GM19328 (cell line): Measurements from ENCODE around the gene PEAK3.

Experiments
- ATAC-seq: cut with Tn5 transposase; IDR thresholded peaks from one replicate; pipeline ENCODE4 v1.9.1; 2021; ENCODE audit warnings: mild to moderate bottlenecking, moderate library complexity; ENCODE audit not compliant: unreplicated experiment

PEAK3 gene

DNA sequence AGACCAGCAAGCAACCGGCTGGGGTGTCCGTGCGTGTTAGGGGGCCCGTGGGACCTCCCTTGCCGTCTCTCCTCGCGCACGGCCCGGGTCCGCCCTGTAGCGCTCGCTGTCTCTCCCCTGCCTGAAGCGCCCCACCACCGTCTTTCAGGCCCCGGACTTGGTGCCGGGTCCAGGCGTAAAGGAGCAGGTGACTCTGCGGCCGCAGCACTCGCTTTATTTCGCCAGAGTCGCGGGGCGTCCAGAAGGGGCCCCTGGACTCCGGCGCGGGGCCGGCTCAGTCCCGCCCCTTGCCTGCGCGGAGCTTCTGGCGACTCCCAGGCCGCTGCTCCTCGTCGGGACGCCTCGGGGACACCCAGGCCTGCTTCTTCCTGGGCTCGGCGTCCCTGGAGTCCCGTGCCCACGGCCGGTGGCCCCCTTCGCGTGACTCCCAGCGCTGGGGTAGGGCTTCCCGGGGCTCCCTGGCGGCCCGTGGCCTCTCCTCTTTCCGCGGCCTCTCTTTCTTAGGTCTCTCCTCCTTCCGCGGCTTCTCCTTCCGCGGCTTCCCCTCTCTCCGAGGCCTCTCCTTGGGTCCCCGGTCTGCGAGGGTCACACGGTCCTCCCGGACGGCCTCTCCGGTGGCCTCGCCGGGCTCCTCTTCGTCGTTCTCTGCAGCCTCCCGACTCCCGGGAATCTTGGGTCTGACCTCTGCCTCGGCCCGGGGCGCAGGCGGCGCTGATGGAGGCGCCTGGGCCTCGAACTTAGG lies 29.7 kb downstream of the PEAK3 start:
- no peak for ATAC-seq

DNA sequence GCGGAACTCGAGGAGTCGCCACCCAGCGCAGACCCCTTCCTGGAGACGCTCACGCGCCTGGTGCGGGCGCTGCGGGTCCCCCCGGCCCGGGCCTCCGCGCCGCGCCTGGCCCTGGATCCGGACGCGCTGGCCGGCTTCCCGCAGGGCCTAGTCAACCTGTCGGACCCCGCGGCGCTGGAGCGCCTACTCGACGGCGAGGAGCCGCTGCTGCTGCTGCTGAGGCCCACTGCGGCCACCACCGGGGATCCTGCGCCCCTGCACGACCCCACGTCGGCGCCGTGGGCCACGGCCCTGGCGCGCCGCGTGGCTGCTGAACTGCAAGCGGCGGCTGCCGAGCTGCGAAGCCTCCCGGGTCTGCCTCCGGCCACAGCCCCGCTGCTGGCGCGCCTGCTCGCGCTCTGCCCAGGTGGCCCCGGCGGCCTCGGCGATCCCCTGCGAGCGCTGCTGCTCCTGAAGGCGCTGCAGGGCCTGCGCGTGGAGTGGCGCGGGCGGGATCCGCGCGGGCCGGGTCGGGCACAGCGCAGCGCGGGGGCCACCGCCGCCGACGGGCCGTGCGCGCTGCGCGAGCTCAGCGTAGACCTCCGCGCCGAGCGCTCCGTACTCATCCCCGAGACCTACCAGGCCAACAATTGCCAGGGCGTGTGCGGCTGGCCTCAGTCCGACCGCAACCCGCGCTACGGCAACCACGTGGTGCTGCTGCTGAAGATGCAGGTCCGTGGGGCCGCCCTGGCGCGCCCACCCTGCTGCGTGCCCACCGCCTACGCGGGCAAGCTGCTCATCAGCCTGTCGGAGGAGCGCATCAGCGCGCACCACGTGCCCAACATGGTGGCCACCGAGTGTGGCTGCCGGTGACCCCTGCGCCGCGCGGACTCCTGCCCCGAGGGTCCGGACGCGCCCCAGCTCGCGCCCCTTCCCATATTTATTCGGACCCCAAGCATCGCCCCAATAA lies 30.6 kb downstream of the PEAK3 start:
- no peak for ATAC-seq

- no peak for ATAC-seq
These were observed 31.2 kb downstream of the PEAK3 start for GRCh38 chr19:2250766-2251105.

DNA sequence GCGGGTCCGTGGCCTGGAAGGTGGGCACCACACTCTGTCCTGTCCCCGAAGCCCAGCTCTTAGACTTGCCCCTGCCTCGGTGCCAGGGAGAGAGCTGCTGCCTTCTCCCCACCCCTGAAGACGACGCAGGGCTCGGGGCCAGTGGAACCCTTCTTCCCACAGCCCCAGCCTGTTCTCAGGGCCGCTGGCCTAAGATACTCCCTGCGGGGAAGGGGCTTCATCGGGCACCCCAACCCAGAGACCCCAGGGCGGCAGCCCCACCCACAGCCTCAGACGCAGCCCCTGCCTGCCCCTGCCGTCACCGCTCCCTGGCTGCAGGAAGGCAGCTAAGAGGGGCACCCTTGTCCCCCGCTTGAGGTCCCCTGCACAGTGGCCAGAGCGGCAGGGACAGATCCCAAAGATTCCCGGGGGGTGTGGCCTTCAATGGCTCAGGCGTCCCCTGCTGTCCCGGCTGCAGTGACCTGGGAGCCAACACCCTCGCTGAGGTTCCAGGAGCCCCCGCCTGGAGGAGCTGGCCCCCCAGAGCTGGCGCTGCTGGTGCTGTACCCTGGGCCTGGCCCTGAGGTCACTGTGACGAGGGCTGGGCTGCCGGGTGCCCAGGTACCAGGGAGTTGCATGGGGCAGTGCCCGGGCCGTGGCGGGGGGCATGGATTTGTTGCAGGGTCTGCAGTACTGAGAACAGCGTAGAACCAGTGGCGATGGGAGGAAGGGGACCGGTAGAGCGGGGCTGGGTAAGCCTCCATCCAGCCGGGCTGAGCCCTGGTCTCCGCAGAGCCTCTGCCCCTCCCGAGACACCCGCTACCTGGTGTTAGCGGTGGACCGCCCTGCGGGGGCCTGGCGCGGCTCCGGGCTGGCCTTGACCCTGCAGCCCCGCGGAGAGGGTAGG lies 31.9 kb downstream of the PEAK3 start:
- no peak for ATAC-seq

GRCh38 chr19:2249010-2249866 lies 32.7 kb downstream of the PEAK3 start, which contains the start of gene AMH:
AMH (plus strand) TSS chr19:2249323; CDS start chr19:2249333, 10 bp downstream.
- ATAC-seq, result no peak

DNA sequence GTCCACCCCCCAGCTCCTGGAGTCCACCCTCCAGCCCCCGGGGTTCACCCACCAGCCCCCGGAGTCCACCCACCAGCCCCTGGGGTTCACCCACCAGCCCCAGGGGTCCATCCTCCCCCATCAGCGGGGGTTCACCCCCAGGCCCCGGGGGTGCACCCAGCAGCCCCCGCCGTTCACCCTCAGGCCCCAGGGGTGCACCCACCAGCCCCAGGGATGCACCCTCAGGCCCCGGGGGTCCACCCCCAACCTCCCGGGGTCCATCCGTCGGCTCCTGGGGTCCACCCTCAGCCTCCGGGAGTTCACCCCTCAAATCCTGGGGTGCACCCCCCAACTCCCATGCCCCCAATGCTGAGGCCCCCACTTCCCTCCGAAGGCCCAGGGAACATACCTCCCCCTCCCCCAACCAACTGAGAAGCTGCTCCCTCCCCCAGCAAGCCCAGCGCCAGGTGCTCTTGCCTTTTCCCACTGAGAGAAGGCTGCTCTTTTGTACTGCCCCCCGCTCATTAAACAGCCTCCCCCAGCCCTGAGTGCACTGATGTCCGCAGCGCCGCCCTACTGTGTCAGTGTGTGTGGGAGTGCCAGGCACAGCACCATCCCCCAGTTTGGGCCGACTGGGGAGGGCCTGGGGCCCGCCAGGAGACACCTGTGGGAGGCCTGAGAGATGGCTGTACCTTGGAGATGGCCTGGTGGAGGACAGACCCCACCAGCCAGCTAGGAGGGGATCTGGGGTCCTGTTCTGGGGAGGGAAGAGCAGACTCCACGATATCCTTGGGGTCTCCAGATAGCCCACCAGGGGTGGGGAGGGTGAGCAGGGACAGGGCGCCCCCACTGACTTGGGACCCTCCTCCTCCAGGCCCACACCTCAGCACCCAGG lies 33.6 kb downstream of the PEAK3 start:
- ATAC-seq, result no peak

DNA sequence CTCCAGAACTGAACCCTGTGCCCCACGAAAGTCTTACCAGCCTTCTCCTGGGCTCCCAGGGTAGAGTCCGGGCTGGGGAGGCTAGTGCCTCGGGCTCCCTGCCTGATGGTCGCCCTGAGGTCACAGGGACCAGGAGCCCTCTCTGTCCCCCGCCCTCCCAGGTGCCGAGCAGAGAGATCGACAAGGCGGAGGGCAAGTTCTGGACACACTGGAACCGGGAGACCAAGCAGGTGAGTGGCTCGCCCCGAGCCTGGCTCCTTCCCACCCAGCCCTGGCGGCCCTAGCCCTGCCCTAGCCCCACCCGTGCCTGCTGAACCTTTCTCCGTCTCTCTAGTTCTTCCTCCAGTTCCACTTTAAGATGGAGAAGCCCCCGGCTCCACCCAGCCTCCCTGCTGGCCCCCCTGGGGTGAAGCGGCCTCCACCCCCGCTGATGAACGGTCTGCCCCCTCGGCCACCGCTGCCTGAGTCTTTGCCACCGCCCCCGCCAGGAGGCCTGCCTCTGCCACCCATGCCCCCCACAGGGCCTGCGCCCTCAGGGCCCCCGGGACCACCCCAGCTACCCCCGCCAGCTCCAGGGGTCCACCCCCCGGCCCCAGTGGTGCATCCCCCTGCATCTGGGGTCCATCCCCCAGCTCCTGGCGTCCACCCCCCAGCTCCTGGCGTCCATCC lies 34.4 kb downstream of the PEAK3 start:
- ATAC-seq, result no peak

DNA sequence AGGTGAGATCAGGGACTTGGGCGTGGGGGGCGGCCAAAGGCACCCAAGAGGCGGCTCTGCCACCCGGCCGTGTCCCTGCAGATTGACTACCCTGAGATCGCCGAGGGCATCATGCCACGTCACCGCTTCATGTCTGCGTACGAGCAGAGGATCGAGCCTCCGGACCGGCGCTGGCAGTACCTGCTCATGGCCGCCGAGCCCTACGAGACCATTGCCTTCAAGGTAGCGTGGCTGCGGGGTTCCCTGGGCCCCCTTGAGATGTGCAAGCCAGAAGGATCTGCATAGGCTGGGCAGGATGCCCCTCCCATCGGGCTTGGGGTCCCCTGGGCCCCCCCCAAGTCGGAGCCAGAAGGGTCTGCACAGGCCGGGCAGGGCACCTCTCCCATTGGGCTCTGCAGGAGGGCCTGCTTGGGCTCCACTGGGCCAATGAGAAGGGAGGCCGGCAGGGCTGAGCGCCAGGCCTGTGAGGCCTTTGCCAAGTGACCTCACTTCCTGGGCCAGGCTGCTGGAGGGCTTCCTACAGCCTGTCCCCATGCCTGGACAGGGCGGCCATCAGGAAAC lies 35.1 kb downstream of the PEAK3 start:
- ATAC-seq, result no peak

DNA sequence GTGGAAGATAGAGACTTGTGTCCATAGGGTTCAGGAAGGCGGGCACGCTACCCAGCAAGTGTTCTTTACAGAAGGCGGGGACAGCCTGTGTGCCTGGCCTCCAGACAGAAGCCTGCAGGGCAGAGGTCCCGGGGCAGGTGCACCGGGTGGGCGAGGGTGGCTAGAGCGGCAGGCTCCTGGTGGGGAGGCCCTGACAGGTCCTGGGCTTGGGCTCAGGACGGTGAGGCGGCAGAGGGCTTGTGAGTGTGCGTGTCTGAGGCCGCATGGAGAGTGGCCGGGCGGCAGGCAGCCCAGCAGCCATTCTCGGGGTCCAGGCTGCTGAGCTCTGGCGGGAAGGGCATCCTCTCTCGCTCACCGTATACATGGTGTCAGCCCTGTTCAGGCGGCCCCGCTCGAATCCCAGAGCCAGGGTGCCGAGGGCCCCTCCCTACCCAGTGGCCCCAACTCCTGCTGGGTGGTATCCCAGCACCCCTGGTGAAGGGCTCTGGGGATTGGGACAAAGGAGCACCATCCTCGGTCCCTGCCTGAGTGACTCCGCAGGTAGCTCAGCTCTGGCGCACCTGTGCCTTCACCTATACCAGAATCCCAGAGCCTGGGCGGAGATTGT lies 35.9 kb downstream of the PEAK3 start:
- no peak for ATAC-seq

- ATAC-seq, result no peak
These were observed 36.7 kb downstream of the PEAK3 start for GRCh38 chr19:2245273-2245672.

- no peak for ATAC-seq
These were observed 37.5 kb downstream of the PEAK3 start for GRCh38 chr19:2244486-2244885.

- ATAC-seq, result no peak
These were observed 37.9 kb downstream of the PEAK3 start for GRCh38 chr19:2244125-2244411.

DNA sequence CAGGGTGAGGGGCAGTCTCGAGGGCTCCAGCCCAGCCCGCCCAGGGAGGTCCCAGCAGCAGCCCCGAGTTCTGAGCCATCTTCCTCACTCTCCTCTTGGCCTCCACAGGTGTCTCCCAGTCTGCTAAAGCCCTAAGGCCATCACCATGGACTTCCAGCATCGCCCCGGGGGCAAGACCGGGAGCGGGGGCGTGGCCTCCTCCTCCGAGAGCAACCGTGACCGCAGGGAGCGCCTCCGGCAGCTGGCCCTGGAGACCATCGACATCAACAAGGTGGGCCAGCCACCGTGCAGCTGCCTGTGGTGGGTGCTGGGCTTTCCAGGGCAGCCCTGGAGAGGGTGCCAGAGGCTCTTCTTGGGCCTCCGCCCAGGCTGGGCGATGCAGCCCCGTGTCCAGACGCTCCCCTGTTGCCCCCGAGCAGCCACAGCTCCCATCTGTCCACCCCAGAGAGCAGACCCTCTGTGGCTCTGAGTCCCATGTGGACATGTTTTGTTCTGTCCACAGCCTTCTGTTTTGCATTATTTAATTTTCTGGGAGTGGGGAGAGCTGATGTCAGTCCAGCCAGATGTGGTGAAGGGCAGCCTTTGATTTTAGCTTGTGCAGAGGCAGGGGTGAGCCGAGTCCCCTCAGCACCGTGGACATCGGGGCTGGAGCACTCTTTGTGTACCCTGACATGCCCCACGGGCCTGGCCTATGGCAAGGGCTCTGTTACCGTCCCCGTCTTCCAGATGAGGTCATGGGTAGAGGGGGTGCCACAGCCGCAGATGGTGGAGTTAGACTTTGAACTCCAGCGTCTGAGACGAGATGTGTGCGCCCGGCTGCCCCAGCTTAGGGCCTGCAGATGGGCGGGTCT lies 38.5 kb downstream of the PEAK3 start:
- no peak for ATAC-seq

DNA sequence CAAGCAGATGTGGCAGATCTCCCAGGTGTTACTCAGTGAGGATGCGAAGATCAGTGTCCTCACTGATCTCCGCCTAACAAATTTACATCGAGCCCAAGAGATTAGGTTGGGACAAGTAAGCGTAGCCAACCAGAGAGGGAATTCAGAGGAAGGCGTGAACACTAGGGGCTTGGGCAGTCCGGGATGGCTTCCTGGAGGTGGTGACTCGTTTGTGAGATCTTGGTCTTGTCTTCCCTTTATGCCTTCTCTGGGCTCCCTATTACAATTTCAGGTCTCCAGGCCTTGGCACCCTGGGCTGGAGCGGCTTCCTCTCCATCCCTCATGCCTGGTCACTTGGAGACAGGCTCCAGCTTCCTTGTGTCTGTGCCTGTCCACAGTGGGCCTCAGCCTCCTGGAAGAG lies 39.2 kb downstream of the PEAK3 start:
- ATAC-seq, result no peak

GRCh38 chr19:2242092-2242537 lies 39.9 kb downstream of the PEAK3 start:
- no peak for ATAC-seq

- no peak for ATAC-seq
These were observed 40.9 kb downstream of the PEAK3 start for GRCh38 chr19:2240881-2241760.
